HEK293 (cell line): ENCODE data around the gene IL4R.

ENCODE experiments used
- CTCF ChIA-PET: fragments of 350-600 bp; formaldehyde crosslinking; extraction: SDS; loops from one replicate; lab custom pipeline; 2021; ENCODE audit warnings: antibody characterized with exemption; lab: Yijun Ruan, JAX
- POLR2A ChIA-PET: fragments of 300-600 bp; formaldehyde crosslinking; extraction: SDS; loops from one replicate; lab custom pipeline; 2020; ENCODE audit warnings: antibody characterized with exemption, inconsistent platforms; lab: Yijun Ruan, JAX
- H3K27ac ChIP-seq: fragments of 200-500 bp; sonication (Bioruptor generic); 2 replicates; pipeline ENCODE4 v1.5.1; 2014; ENCODE audit warnings: low read depth, low read length, control low read depth, inconsistent platforms; ENCODE audit errors: extremely low read depth
- H3K36me3 ChIP-seq, 2 experiments: fragments of 200-500 bp in 1 of 2; sonication (Bioruptor generic) in 1 of 2; 1 replicate in 1 of 2; 2 replicates in 1 of 2; pipeline ENCODE4 v1.5.1; 2014 to 2017; ENCODE audit warnings: inconsistent platforms in 2 of 2, low read length in 2 of 2; ENCODE audit not compliant: control insufficient read depth in 2 of 2, insufficient read depth in 1 of 2
- H3K4me1 ChIP-seq: fragments of 200-500 bp; sonication (Bioruptor generic); 2 replicates; pipeline ENCODE4 v1.5.1; 2014; ENCODE audit warnings: mild to moderate bottlenecking, low read length, inconsistent platforms; ENCODE audit not compliant: control insufficient read depth, insufficient read depth
- H3K4me3 ChIP-seq: 2 replicates; pipeline ENCODE4 v1.5.1; 2011; ENCODE audit warnings: low read depth, mild to moderate bottlenecking, control low read depth, low read length, moderate library complexity
- H3K9me3 ChIP-seq: fragments of 200-500 bp; sonication (Bioruptor generic); 2 replicates; pipeline ENCODE4 v1.5.1; 2014; ENCODE audit warnings: low read depth, low read length, inconsistent platforms; ENCODE audit not compliant: control insufficient read depth, insufficient read depth
- PRDM1 ChIP-seq: fragments of 450-650 bp; formaldehyde crosslinking; IDR thresholded peaks from 2 replicates; pipeline ENCODE4; 2016; ENCODE audit warnings: missing biosample characterization, missing genetic modification characterization
- REPIN1 ChIP-seq: fragments of 450-650 bp; formaldehyde crosslinking; IDR thresholded peaks from 2 replicates; pipeline ENCODE4 v1.5.1; 2017; ENCODE audit warnings: missing biosample characterization, missing genetic modification characterization, low read depth
- SP7 ChIP-seq: fragments of 450-650 bp; formaldehyde crosslinking; IDR thresholded peaks from 2 replicates; pipeline ENCODE4 v1.5.1; 2016; ENCODE audit warnings: missing biosample characterization, missing genetic modification characterization
- ZBTB1 ChIP-seq: fragments of 450-650 bp; formaldehyde crosslinking; IDR thresholded peaks from 2 replicates; pipeline ENCODE4 v1.5.1; 2016; ENCODE audit warnings: missing biosample characterization, missing genetic modification characterization
- ZBTB17 ChIP-seq: fragments of 450-650 bp; formaldehyde crosslinking; IDR thresholded peaks from 2 replicates; pipeline ENCODE4 v1.5.1; 2016; ENCODE audit warnings: missing biosample characterization, missing genetic modification characterization
- ZBTB20 ChIP-seq: fragments of 450-650 bp; formaldehyde crosslinking; IDR thresholded peaks from 2 replicates; pipeline ENCODE4 v1.5.1; 2016; ENCODE audit warnings: missing biosample characterization, missing genetic modification characterization
- ZEB2 ChIP-seq: fragments of 450-650 bp; formaldehyde crosslinking; IDR thresholded peaks from 2 replicates; pipeline ENCODE4 v1.5.1; 2016; ENCODE audit warnings: missing biosample characterization, missing genetic modification characterization
- ZNF121 ChIP-seq: fragments of 450-650 bp; formaldehyde crosslinking; IDR thresholded peaks from 2 replicates; pipeline ENCODE4 v1.5.1; 2016; ENCODE audit warnings: missing biosample characterization, missing genetic modification characterization
- ZNF23 ChIP-seq: fragments of 450-650 bp; formaldehyde crosslinking; IDR thresholded peaks from 2 replicates; pipeline ENCODE4 v1.5.1; 2016; ENCODE audit warnings: missing biosample characterization, missing genetic modification characterization, borderline replicate concordance
- ZNF529 ChIP-seq: fragments of 450-650 bp; formaldehyde crosslinking; IDR thresholded peaks from 2 replicates; pipeline ENCODE4 v1.5.1; 2017; ENCODE audit warnings: missing genetic modification characterization, missing biosample characterization; ENCODE audit not compliant: insufficient replicate concordance
- ZNF530 ChIP-seq: fragments of 450-650 bp; formaldehyde crosslinking; IDR thresholded peaks from 2 replicates; pipeline ENCODE4 v1.5.1; 2016; ENCODE audit warnings: low read depth, missing biosample characterization, missing genetic modification characterization
- ZNF600 ChIP-seq: fragments of 450-650 bp; formaldehyde crosslinking; IDR thresholded peaks from 2 replicates; pipeline ENCODE4 v1.5.1; 2016; ENCODE audit warnings: missing biosample characterization, missing genetic modification characterization
- ZNF621 ChIP-seq: fragments of 450-650 bp; formaldehyde crosslinking; IDR thresholded peaks from 2 replicates; pipeline ENCODE4 v1.5.1; 2017; ENCODE audit warnings: missing biosample characterization, missing genetic modification characterization
- ZNF623 ChIP-seq: fragments of 450-650 bp; formaldehyde crosslinking; IDR thresholded peaks from 2 replicates; pipeline ENCODE4 v1.5.1; 2016; ENCODE audit warnings: missing biosample characterization, missing genetic modification characterization
- ZNF664 ChIP-seq: fragments of 450-650 bp; formaldehyde crosslinking; IDR thresholded peaks from 2 replicates; pipeline ENCODE4 v1.5.1; 2016; ENCODE audit warnings: missing biosample characterization, missing genetic modification characterization
- TF ChIP-seq, protein P1 (sequence below): fragments of 450-650 bp; formaldehyde crosslinking; IDR thresholded peaks from 2 replicates; pipeline ENCODE4 v1.5.1; 2016; ENCODE audit warnings: missing biosample characterization, missing genetic modification characterization
- TF ChIP-seq, protein P2 (sequence below): fragments of 450-650 bp; formaldehyde crosslinking; conservative IDR thresholded peaks from 2 replicates; pipeline ENCODE4 v1.5.1; 2016; ENCODE audit warnings: low read depth, missing biosample characterization, missing genetic modification characterization
- TF ChIP-seq, protein P3 (sequence below): fragments of 450-650 bp; formaldehyde crosslinking; IDR thresholded peaks from 2 replicates; pipeline ENCODE4 v1.5.1; 2017; ENCODE audit warnings: missing biosample characterization, missing genetic modification characterization
- TF ChIP-seq, protein P4 (sequence below): sonication (generic); formaldehyde crosslinking; IDR thresholded peaks from 2 replicates; pipeline ENCODE4 v1.8.1; 2022; ENCODE audit warnings: mild to moderate bottlenecking, moderate library complexity, missing genetic modification reagents
- TF ChIP-seq, protein P5 (sequence below): fragments of 450-650 bp; formaldehyde crosslinking; IDR thresholded peaks from 2 replicates; pipeline ENCODE4 v1.5.1; 2016; ENCODE audit warnings: missing biosample characterization, missing genetic modification characterization

Gene IL4R

DNA sequence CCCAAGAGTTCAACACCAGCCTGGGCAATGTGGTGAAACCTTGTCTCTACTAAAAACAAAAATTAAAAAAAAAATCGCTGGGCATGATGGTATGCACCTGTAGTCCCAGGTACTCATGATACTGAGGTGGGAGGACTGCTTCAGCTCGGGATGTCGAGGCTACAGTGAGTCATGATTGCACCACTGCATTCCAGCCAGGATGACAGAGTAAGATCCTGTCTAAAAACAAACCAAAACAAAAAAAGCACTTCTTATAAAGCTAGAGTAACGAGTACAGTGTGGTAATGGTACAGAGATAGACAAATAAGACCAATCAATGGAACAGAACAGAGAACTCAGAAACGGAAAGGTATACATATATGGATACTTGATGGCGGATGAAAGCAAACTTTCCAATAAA is 49.6 kb upstream of the IL4R start:
- H3K27ac ChIP-seq: no peak overlapping the region
- TF ChIP-seq ZBTB17 (tag by site-specific recombination) (peak; percentile 66), SP7 (0 out of 2 replicates have a peak, but pooled peaks have one; percentile 34), ZNF529 (no peak), ZNF600 (tag by site-specific recombination) (no peak; the same call in none of the 2 replicates), ZEB2 (peak; percentile 35; the same call in 1 of the 2 replicates), ZNF530 (no peak), ZBTB20 (tag by site-specific recombination) (no peak)
- TF ChIP-seq, protein P1, sequence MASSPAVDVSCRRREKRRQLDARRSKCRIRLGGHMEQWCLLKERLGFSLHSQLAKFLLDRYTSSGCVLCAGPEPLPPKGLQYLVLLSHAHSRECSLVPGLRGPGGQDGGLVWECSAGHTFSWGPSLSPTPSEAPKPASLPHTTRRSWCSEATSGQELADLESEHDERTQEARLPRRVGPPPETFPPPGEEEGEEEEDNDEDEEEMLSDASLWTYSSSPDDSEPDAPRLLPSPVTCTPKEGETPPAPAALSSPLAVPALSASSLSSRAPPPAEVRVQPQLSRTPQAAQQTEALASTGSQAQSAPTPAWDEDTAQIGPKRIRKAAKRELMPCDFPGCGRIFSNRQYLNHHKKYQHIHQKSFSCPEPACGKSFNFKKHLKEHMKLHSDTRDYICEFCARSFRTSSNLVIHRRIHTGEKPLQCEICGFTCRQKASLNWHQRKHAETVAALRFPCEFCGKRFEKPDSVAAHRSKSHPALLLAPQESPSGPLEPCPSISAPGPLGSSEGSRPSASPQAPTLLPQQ (tag by site-specific recombination): no peak
- TF ChIP-seq, all 188 proteins: peak for 3
- Histone ChIP-seq H3K9me3 (no peaks in the 10 kb centered on the region), H3K4me1 (no peaks in the 10 kb centered on the region), H3K36me3 (no peaks in the 10 kb centered on the region), H3K4me3 (no peak overlapping the region)
- ChIA-PET CTCF (interaction anchor here (0.7 kb wide), 1 partner anchor 143 kb away, joined by 3 read pairs; no protein-coding TSS in a partner anchor), POLR2A (interaction anchor here (1.0 kb wide), 1 partner anchor 21 kb away, joined by 3 read pairs; no protein-coding TSS in a partner anchor)

DNA sequence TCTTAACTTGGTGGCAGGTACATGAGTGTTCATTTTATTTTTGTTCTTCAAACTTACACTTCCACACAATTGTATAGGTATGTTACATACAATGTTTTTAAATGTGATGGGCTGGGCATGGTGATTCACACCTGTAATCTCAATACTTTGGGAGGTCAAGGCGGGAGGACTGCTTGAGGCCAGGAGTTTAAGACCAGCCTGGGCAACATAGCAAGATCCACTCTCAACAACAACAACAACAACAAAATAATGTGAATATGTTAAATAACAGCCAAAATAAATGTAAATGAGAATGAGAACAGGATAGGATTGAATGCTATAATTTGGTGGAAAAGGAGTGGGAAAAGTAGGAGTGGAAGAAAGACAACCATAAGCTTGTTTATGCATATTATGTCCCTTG is 47.8 kb upstream of the IL4R start:
- no peak overlapping the region for H3K27ac ChIP-seq
- no peaks in the 10 kb centered on the region for H3K9me3 ChIP-seq
- H3K36me3 ChIP-seq: no peaks in the 10 kb centered on the region
- no peak overlapping the region for H3K4me3 ChIP-seq
- ChIA-PET POLR2A (interaction anchor here (1.9 kb wide), 1 partner anchor 62 kb away, joined by 4 read pairs; the partner anchor contains the start of gene KDM8), CTCF (no interaction called here)
- no peaks in the 10 kb centered on the region for H3K4me1 ChIP-seq
- TF ChIP-seq, protein P2, sequence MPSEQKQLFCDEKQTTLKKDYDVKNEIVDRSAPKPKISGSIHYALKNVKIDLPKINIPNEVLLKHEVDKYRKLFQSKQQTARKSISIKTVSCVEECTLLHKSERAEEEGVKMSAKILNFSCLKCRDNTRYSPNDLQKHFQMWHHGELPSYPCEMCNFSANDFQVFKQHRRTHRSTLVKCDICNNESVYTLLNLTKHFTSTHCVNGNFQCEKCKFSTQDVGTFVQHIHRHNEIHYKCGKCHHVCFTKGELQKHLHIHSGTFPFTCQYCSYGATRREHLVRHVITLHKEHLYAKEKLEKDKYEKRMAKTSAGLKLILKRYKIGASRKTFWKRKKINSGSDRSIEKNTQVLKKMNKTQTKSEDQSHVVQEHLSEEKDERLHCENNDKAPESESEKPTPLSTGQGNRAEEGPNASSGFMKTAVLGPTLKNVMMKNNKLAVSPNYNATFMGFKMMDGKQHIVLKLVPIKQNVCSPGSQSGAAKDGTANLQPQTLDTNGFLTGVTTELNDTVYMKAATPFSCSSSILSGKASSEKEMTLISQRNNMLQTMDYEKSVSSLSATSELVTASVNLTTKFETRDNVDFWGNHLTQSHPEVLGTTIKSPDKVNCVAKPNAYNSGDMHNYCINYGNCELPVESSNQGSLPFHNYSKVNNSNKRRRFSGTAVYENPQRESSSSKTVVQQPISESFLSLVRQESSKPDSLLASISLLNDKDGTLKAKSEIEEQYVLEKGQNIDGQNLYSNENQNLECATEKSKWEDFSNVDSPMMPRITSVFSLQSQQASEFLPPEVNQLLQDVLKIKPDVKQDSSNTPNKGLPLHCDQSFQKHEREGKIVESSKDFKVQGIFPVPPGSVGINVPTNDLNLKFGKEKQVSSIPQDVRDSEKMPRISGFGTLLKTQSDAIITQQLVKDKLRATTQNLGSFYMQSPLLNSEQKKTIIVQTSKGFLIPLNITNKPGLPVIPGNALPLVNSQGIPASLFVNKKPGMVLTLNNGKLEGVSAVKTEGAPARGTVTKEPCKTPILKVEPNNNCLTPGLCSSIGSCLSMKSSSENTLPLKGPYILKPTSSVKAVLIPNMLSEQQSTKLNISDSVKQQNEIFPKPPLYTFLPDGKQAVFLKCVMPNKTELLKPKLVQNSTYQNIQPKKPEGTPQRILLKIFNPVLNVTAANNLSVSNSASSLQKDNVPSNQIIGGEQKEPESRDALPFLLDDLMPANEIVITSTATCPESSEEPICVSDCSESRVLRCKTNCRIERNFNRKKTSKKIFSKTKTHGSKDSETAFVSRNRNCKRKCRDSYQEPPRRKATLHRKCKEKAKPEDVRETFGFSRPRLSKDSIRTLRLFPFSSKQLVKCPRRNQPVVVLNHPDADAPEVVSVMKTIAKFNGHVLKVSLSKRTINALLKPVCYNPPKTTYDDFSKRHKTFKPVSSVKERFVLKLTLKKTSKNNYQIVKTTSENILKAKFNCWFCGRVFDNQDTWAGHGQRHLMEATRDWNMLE (tag by site-specific recombination): no peak
- 0 out of 2 replicates have a peak, but pooled peaks have one; percentile 63 for TF ChIP-seq ZNF121 (tag by site-specific recombination)
- TF ChIP-seq, protein P3, sequence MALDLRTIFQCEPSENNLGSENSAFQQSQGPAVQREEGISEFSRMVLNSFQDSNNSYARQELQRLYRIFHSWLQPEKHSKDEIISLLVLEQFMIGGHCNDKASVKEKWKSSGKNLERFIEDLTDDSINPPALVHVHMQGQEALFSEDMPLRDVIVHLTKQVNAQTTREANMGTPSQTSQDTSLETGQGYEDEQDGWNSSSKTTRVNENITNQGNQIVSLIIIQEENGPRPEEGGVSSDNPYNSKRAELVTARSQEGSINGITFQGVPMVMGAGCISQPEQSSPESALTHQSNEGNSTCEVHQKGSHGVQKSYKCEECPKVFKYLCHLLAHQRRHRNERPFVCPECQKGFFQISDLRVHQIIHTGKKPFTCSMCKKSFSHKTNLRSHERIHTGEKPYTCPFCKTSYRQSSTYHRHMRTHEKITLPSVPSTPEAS (tag by site-specific recombination): no peak

DNA sequence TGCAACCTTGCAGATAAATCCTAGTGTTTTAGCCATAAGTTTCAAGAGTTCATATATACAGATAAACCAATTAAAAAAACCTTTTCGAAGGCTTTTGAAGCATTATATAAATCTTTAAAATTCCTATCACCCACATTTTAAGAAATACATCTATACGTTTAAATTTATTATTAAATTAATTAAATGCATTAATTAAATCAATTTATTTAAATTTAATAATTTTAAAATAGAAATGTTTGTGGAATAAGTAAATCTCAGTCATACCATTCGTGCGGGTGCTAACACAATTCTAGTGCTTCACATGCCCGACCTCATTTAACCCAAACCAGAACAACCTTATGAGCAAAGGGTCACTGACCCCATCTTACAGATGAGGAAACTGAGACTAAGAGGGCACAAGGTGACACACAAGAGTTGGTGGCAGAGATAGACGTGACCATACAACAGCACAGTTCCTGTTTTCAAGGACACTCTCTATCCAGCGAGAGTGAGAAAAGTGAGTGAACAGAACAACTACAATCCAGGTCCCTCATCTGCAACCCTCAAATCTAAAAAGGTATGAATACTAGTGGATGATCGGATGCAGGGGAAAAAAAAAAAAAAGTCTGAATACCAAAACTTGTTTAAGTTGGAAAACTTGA is 46.6 kb upstream of the IL4R start:
- ChIA-PET POLR2A (interaction anchor here (1.6 kb wide), 1 partner anchor 86 kb away, joined by 3 read pairs; no protein-coding TSS in a partner anchor), CTCF (no interaction called here)
- no peak overlapping the region for H3K4me3 ChIP-seq
- no peaks in the 10 kb centered on the region for H3K9me3 ChIP-seq
- TF ChIP-seq, protein P4, sequence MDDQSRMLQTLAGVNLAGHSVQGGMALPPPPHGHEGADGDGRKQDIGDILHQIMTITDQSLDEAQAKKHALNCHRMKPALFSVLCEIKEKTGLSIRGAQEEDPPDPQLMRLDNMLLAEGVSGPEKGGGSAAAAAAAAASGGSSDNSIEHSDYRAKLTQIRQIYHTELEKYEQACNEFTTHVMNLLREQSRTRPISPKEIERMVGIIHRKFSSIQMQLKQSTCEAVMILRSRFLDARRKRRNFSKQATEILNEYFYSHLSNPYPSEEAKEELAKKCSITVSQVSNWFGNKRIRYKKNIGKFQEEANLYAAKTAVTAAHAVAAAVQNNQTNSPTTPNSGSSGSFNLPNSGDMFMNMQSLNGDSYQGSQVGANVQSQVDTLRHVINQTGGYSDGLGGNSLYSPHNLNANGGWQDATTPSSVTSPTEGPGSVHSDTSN (CRISPR knock-in tag): no peak
- TF ChIP-seq ZNF623 (tag by site-specific recombination): no peak
- TF ChIP-seq ZNF621: no peak
- TF ChIP-seq ZBTB1 (tag by site-specific recombination): no peak
- no peak for TF ChIP-seq ZNF23 (tag by site-specific recombination)
- TF ChIP-seq, protein P5, sequence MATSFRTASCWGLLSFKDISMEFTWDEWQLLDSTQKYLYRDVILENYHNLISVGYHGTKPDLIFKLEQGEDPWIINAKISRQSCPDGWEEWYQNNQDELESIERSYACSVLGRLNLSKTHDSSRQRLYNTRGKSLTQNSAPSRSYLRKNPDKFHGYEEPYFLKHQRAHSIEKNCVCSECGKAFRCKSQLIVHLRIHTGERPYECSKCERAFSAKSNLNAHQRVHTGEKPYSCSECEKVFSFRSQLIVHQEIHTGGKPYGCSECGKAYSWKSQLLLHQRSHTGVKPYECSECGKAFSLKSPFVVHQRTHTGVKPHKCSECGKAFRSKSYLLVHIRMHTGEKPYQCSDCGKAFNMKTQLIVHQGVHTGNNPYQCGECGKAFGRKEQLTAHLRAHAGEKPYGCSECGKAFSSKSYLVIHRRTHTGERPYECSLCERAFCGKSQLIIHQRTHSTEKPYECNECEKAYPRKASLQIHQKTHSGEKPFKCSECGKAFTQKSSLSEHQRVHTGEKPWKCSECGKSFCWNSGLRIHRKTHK (tag by site-specific recombination): no peak
- no peak for TF ChIP-seq REPIN1 (tag by site-specific recombination)
- peak; percentile 46 for TF ChIP-seq PRDM1 (tag by site-specific recombination)
- TF ChIP-seq ZNF664: no peak
- no peak overlapping the region for H3K27ac ChIP-seq
- H3K36me3 ChIP-seq: no peaks in the 10 kb centered on the region
- no peaks in the 10 kb centered on the region for H3K4me1 ChIP-seq
